WTC11 (cell line): ENCODE measurements around the gene SERPINB12. TPM values are rescaled to one million over a fixed set of nuclear protein-coding genes. Genes with fewer than 3 reads are reported as not detected.

Source experiments
- ATAC-seq: fragments of 200-7000 bp; cut with Tn5 transposase; 2 replicates; pipeline ENCODE4 v1.10.0; 2021; ENCODE audit warnings: mild to moderate bottlenecking, moderate library complexity
- CTCF ChIA-PET: fragments of 300-600 bp; sonication (Branson Sonifier 250); formaldehyde crosslinking; loops from one replicate; lab custom pipeline; 2021; ENCODE audit warnings: antibody characterized with exemption; lab: Charles Lee
- POLR2A ChIA-PET: fragments of 350-600 bp; sonication (Branson Sonifier 250); formaldehyde crosslinking; loops from one replicate; lab custom pipeline; 2021; ENCODE audit warnings: antibody characterized with exemption; lab: Charles Lee
- DNase-seq: peaks from one replicate; pipeline ENCODE4 v3.0.0; 2021; ENCODE audit warnings: low spot score
- H3K27ac Mint-ChIP-seq: 2 replicates; pipeline ENCODE4 v1.8.0; 2021; ENCODE audit warnings: mixed read lengths
- H3K27me3 Mint-ChIP-seq: 2 replicates; pipeline ENCODE4 v1.8.0; 2021; ENCODE audit warnings: low read depth, mild to moderate bottlenecking, moderate library complexity, mixed read lengths
- H3K36me3 Mint-ChIP-seq: 2 replicates; pipeline ENCODE4 v1.8.0; 2021; ENCODE audit warnings: mixed read lengths
- H3K4me1 Mint-ChIP-seq: 2 replicates; pipeline ENCODE4 v1.8.0; 2022; ENCODE audit warnings: mixed read lengths
- H3K4me3 Mint-ChIP-seq: 2 replicates; pipeline ENCODE4 v1.8.0; 2021; ENCODE audit warnings: mild to moderate bottlenecking, moderate library complexity, mixed read lengths
- H3K9me3 Mint-ChIP-seq: 2 replicates; pipeline ENCODE4 v1.8.0; 2021; ENCODE audit warnings: mixed read lengths
- ATF3 ChIP-seq: sonication (generic); formaldehyde crosslinking; conservative IDR thresholded peaks from 2 replicates; pipeline ENCODE4 v1.8.1; 2022; ENCODE audit warnings: mild to moderate bottlenecking, missing genetic modification reagents
- CBFB ChIP-seq: sonication (generic); formaldehyde crosslinking; IDR thresholded peaks from 2 replicates; pipeline ENCODE4 v1.8.1; 2022; ENCODE audit warnings: mild to moderate bottlenecking, low read depth, missing genetic modification reagents
- ESRRA ChIP-seq: sonication (generic); formaldehyde crosslinking; IDR thresholded peaks from 2 replicates; pipeline ENCODE4 v1.8.1; 2022; ENCODE audit warnings: mild to moderate bottlenecking, missing genetic modification reagents, borderline replicate concordance
- FOXP1 ChIP-seq: sonication (generic); formaldehyde crosslinking; IDR thresholded peaks from 2 replicates; pipeline ENCODE4 v1.8.0; 2022; ENCODE audit warnings: missing genetic modification reagents, mild to moderate bottlenecking, moderate library complexity, borderline replicate concordance
- FOXP4 ChIP-seq: sonication (generic); formaldehyde crosslinking; IDR thresholded peaks from 2 replicates; pipeline ENCODE4 v1.8.0; 2022; ENCODE audit warnings: mild to moderate bottlenecking, missing genetic modification reagents
- IRF2 ChIP-seq: sonication (generic); formaldehyde crosslinking; IDR thresholded peaks from 2 replicates; pipeline ENCODE4 v1.8.0; 2022; ENCODE audit warnings: low read depth, missing genetic modification reagents, borderline replicate concordance
- NR3C1 ChIP-seq: sonication (generic); formaldehyde crosslinking; conservative IDR thresholded peaks from 2 replicates; pipeline ENCODE4 v1.8.1; 2023; ENCODE audit warnings: low read depth, mild to moderate bottlenecking, missing genetic modification reagents
- RELA ChIP-seq: sonication (generic); formaldehyde crosslinking; IDR thresholded peaks from 2 replicates; pipeline ENCODE4 v1.8.1; 2022; ENCODE audit warnings: missing genetic modification reagents, mild to moderate bottlenecking, borderline replicate concordance
- ZNF138 ChIP-seq: sonication (generic); formaldehyde crosslinking; conservative IDR thresholded peaks from 2 replicates; pipeline ENCODE4 v1.8.1; 2022; ENCODE audit warnings: mild to moderate bottlenecking, moderate library complexity, missing genetic modification reagents
- ZNF219 ChIP-seq: sonication (generic); formaldehyde crosslinking; IDR thresholded peaks from 2 replicates; pipeline ENCODE4 v1.8.0; 2023; ENCODE audit warnings: missing genetic modification reagents, mild to moderate bottlenecking, borderline replicate concordance
- ZNF232 ChIP-seq: sonication (generic); formaldehyde crosslinking; IDR thresholded peaks from 2 replicates; pipeline ENCODE4 v1.8.0; 2022; ENCODE audit warnings: mild to moderate bottlenecking, missing genetic modification reagents
- ZNF423 ChIP-seq: fragments of 250-450 bp; sonication (Bioruptor Pico); IDR thresholded peaks from 2 replicates; pipeline ENCODE4 v2.1.2; 2022; ENCODE audit warnings: mild to moderate bottlenecking, moderate library complexity
- ZNF512 ChIP-seq: sonication (generic); formaldehyde crosslinking; IDR thresholded peaks from 2 replicates; pipeline ENCODE4 v1.8.1; 2022; ENCODE audit warnings: missing genetic modification reagents, borderline replicate concordance
- total RNA-seq: library from RNA; stranded (reverse); gene quantifications from 3 replicates; pipeline ENCODE4 v1.2.3, GENCODE V29; 2021
- TF ChIP-seq, protein P1 (sequence below): fragments of 200-600 bp; IDR thresholded peaks from 2 replicates; pipeline ENCODE4 v1.8.0; 2022; ENCODE audit warnings: antibody characterized with exemption

Gene SERPINB12
- total RNA-seq, 1 experiment from 2014 or later: not detected

DNA sequence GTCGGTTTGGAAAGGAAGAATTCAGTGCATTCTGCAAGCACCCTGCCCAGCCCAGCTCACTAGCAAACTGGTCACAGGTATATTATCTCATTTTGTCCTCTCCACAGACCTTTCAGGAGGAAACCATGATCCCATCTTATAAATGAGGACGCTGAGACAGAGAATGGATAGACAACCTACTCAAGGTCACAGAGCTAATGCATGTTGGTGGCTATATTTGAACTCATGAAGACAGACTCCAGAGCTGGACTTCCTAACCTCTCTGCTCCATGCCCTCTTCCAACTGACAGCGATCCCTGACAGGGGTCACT lies 35.9 kb upstream of the SERPINB12 start (continued):
- TF ChIP-seq FOXP4 (CRISPR knock-in tag): no peak

DNA sequence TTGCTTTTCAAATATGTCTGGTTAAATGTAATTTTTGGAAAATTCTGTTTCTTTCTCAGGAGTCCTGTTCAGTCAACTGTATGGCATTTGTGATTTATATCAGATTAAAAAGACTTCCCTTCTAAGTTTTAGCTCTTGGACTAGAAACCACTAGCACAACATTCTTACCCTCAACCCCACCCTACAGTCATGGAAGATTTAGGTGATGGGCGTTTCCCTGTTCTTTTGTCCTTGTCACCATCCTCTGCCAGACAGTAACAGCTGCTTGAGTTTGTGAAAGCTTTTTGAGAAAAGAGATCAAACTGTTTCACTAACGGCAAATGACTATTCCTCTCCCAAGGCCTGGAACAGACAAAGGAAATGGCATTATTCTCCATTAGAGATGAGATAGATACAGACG lies 33.6 kb upstream of the SERPINB12 start:
- CTCF ChIA-PET: interaction anchor here (1.5 kb wide), 1 partner anchor 69 kb away, joined by 3 read pairs; no protein-coding TSS in a partner anchor
- Mint-ChIP-seq H3K4me1 (peaks cover 29% of the 10 kb centered on the region), H3K36me3 (no peaks in the 10 kb centered on the region), H3K4me3 (no peak overlapping the region), H3K27ac (no peak overlapping the region), H3K27me3 (no peaks in the 10 kb centered on the region), H3K9me3 (no peaks in the 10 kb centered on the region)
- no peak for TF ChIP-seq RELA (CRISPR knock-in tag)
- TF ChIP-seq ZNF232 (CRISPR knock-in tag): no peak
- ATAC-seq: no peak
- DNase-seq: no peak
- POLR2A ChIA-PET: no interaction called here

- Mint-ChIP-seq H3K36me3 (no peaks in the 10 kb centered on the region), H3K27me3 (no peaks in the 10 kb centered on the region), H3K4me1 (peaks cover 46% of the 10 kb centered on the region), H3K4me3 (peak overlapping the region; percentile 45; the same call in 1 of the 2 replicates), H3K9me3 (no peaks in the 10 kb centered on the region), H3K27ac (no peak overlapping the region)
- DNase-seq (peak; percentile 65), ATAC-seq (peak; percentile 78)
- POLR2A ChIA-PET: interaction anchor here (0.5 kb wide), 1 partner anchor 66 kb away, joined by 4 read pairs; no protein-coding TSS in a partner anchor
- TF ChIP-seq, protein P1, sequence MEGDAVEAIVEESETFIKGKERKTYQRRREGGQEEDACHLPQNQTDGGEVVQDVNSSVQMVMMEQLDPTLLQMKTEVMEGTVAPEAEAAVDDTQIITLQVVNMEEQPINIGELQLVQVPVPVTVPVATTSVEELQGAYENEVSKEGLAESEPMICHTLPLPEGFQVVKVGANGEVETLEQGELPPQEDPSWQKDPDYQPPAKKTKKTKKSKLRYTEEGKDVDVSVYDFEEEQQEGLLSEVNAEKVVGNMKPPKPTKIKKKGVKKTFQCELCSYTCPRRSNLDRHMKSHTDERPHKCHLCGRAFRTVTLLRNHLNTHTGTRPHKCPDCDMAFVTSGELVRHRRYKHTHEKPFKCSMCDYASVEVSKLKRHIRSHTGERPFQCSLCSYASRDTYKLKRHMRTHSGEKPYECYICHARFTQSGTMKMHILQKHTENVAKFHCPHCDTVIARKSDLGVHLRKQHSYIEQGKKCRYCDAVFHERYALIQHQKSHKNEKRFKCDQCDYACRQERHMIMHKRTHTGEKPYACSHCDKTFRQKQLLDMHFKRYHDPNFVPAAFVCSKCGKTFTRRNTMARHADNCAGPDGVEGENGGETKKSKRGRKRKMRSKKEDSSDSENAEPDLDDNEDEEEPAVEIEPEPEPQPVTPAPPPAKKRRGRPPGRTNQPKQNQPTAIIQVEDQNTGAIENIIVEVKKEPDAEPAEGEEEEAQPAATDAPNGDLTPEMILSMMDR: peak; percentile 40; the same call in 1 of the 2 replicates
- no peak for TF ChIP-seq ESRRA (CRISPR knock-in tag)
- CTCF ChIA-PET: interaction anchor here (0.6 to 2.4 kb wide), 47 partner anchors 9 to 495 kb away, joined by 3 to 29 read pairs (median 4); partner anchors contain the start of genes SERPINB12, SERPINB5 and VPS4B
Measured at GRCh38 chr18:63511285-63511684, 30.9 kb upstream of the SERPINB12 start.

- ChIA-PET POLR2A (no interaction called here), CTCF (interaction anchor here (0.7 to 7.2 kb wide), 11 partner anchors 8 to 498 kb away, joined by 3 to 100 read pairs (median 3); no protein-coding TSS in a partner anchor)
- Mint-ChIP-seq H3K4me3 (no peak overlapping the region), H3K9me3 (no peaks in the 10 kb centered on the region), H3K27me3 (no peaks in the 10 kb centered on the region), H3K36me3 (no peaks in the 10 kb centered on the region), H3K4me1 (peaks cover 49% of the 10 kb centered on the region), H3K27ac (peak overlapping the region; percentile 72; the same call in 1 of the 2 replicates)
- ATAC-seq (peak; percentile 35), DNase-seq (no peak)
- no peak for TF ChIP-seq CBFB (CRISPR knock-in tag)
- TF ChIP-seq FOXP1 (CRISPR knock-in tag): no peak
- TF ChIP-seq ESRRA (CRISPR knock-in tag): no peak
- TF ChIP-seq ZNF512 (CRISPR knock-in tag): no peak
Measured at GRCh38 chr18:63514326-63514725, 27.8 kb upstream of the SERPINB12 start.

DNA sequence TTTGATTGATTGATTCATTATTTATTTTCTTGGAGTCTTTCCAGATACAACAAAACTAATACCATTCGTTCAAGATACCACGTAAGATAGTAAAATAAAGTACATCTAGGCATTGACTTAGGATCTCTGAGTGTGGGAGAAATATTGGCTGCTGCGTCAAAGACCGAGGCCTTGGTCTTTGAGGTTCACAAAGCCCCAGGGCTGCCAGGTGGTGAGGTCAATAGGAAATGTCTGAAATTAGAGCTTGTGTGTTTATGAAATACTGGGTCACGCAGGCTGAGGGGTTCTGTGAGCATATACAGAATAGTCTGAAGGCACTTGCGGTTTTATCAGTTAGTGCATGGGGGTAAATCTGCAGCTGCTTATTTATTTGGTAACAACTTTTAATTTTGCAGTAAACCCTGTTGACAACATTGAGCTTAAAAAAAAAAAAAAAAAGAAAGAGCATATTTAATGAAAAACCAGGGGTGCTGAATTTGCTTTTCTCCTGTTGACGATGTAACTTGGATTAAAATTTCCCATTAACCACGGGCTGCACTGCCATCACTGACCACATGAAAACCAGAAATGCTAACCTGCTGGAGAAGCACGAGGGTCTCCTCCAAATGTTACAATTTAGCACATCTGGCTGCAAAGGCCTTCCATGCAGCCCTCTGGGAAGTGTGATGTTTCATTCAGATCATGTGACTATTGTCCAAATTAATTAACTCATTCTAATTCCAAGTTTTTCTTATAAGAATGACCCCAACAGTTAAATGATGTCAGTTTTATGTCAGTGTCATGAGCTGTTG lies 27.1 kb upstream of the SERPINB12 start:
- DNase-seq (no peak), ATAC-seq (no peak)
- H3K4me3 Mint-ChIP-seq: no peak overlapping the region
- H3K27me3 Mint-ChIP-seq: no peaks in the 10 kb centered on the region
- H3K9me3 Mint-ChIP-seq: no peaks in the 10 kb centered on the region
- no peaks in the 10 kb centered on the region for H3K36me3 Mint-ChIP-seq
- CTCF ChIA-PET: interaction anchor here (0.9 to 7.2 kb wide), 8 partner anchors 9 to 499 kb away, joined by 3 to 100 read pairs (median 4); no protein-coding TSS in a partner anchor
- POLR2A ChIA-PET: no interaction called here
- H3K4me1 Mint-ChIP-seq: peaks cover 49% of the 10 kb centered on the region
- H3K27ac Mint-ChIP-seq: no peak overlapping the region
- TF ChIP-seq ATF3 (CRISPR knock-in tag): no peak
- no peak for TF ChIP-seq IRF2 (CRISPR knock-in tag)
- TF ChIP-seq ZNF423 (CRISPR knock-in tag): no peak
- TF ChIP-seq ZNF138 (CRISPR knock-in tag): no peak
- TF ChIP-seq NR3C1 (CRISPR knock-in tag): no peak
- no peak for TF ChIP-seq FOXP4 (CRISPR knock-in tag)
- no peak for TF ChIP-seq RELA (CRISPR knock-in tag)
- TF ChIP-seq ZNF219: no peak
